Measurements from ENCODE around the gene NOX5.

DNA sequence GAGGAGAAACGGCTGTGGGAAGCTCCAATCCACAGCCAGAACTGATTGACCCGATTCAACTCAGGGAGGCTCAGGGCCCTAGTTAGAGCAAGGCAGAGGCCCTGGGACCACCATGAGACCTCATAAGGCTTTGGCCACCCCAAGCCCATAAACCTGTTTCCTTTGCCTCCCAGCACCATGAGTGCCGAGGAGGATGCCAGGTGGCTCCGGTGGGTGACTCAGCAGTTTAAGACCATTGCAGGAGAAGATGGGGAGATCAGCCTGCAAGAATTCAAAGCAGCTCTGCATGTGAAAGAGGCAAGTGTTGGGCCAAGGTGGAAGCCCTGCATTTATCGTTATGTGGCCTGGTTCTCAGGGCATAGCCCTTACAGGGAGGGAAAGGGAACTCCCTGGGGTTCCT, 11.9 kb downstream of the NOX5 start:
- TF ChIP-seq, protein P1, sequence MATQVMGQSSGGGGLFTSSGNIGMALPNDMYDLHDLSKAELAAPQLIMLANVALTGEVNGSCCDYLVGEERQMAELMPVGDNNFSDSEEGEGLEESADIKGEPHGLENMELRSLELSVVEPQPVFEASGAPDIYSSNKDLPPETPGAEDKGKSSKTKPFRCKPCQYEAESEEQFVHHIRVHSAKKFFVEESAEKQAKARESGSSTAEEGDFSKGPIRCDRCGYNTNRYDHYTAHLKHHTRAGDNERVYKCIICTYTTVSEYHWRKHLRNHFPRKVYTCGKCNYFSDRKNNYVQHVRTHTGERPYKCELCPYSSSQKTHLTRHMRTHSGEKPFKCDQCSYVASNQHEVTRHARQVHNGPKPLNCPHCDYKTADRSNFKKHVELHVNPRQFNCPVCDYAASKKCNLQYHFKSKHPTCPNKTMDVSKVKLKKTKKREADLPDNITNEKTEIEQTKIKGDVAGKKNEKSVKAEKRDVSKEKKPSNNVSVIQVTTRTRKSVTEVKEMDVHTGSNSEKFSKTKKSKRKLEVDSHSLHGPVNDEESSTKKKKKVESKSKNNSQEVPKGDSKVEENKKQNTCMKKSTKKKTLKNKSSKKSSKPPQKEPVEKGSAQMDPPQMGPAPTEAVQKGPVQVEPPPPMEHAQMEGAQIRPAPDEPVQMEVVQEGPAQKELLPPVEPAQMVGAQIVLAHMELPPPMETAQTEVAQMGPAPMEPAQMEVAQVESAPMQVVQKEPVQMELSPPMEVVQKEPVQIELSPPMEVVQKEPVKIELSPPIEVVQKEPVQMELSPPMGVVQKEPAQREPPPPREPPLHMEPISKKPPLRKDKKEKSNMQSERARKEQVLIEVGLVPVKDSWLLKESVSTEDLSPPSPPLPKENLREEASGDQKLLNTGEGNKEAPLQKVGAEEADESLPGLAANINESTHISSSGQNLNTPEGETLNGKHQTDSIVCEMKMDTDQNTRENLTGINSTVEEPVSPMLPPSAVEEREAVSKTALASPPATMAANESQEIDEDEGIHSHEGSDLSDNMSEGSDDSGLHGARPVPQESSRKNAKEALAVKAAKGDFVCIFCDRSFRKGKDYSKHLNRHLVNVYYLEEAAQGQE (IDR thresholded peaks at IDR 0.05), result no peak
- TF ChIP-seq, protein P2, sequence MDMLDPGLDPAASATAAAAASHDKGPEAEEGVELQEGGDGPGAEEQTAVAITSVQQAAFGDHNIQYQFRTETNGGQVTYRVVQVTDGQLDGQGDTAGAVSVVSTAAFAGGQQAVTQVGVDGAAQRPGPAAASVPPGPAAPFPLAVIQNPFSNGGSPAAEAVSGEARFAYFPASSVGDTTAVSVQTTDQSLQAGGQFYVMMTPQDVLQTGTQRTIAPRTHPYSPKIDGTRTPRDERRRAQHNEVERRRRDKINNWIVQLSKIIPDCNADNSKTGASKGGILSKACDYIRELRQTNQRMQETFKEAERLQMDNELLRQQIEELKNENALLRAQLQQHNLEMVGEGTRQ (IDR thresholded peaks at IDR 0.05), result no peak
- TF ChIP-seq RFX5 (IDR thresholded peaks at IDR 0.05), result no peak
- TF ChIP-seq, protein P3, sequence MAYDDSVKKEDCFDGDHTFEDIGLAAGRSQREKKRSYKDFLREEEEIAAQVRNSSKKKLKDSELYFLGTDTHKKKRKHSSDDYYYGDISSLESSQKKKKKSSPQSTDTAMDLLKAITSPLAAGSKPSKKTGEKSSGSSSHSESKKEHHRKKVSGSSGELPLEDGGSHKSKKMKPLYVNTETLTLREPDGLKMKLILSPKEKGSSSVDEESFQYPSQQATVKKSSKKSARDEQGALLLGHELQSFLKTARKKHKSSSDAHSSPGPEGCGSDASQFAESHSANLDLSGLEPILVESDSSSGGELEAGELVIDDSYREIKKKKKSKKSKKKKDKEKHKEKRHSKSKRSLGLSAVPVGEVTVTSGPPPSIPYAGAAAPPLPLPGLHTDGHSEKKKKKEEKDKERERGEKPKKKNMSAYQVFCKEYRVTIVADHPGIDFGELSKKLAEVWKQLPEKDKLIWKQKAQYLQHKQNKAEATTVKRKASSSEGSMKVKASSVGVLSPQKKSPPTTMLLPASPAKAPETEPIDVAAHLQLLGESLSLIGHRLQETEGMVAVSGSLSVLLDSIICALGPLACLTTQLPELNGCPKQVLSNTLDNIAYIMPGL (CRISPR knock-in tag; IDR thresholded peaks at IDR 0.05; ENCODE audit: borderline replicate concordance), result no peak
- TF ChIP-seq, protein P4, sequence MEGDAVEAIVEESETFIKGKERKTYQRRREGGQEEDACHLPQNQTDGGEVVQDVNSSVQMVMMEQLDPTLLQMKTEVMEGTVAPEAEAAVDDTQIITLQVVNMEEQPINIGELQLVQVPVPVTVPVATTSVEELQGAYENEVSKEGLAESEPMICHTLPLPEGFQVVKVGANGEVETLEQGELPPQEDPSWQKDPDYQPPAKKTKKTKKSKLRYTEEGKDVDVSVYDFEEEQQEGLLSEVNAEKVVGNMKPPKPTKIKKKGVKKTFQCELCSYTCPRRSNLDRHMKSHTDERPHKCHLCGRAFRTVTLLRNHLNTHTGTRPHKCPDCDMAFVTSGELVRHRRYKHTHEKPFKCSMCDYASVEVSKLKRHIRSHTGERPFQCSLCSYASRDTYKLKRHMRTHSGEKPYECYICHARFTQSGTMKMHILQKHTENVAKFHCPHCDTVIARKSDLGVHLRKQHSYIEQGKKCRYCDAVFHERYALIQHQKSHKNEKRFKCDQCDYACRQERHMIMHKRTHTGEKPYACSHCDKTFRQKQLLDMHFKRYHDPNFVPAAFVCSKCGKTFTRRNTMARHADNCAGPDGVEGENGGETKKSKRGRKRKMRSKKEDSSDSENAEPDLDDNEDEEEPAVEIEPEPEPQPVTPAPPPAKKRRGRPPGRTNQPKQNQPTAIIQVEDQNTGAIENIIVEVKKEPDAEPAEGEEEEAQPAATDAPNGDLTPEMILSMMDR (IDR thresholded peaks at IDR 0.05), result no peak
- no peak for TF ChIP-seq HDAC2 (IDR thresholded peaks at IDR 0.05)
- TF ChIP-seq TP53 (CRISPR knock-in tag; IDR thresholded peaks at IDR 0.05), result no peak
- TF ChIP-seq ZSCAN20 (CRISPR knock-in tag; IDR thresholded peaks at IDR 0.05), result no peak
- TF ChIP-seq, protein P5, sequence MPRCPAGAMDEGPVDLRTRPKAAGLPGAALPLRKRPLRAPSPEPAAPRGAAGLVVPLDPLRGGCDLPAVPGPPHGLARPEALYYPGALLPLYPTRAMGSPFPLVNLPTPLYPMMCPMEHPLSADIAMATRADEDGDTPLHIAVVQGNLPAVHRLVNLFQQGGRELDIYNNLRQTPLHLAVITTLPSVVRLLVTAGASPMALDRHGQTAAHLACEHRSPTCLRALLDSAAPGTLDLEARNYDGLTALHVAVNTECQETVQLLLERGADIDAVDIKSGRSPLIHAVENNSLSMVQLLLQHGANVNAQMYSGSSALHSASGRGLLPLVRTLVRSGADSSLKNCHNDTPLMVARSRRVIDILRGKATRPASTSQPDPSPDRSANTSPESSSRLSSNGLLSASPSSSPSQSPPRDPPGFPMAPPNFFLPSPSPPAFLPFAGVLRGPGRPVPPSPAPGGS (IDR thresholded peaks at IDR 0.05), result no peak

Measured in A549 (cell line).